Astrocyte (in vitro differentiated cells and primary cell): Measurements from ENCODE around the gene KCTD21.

ENCODE experiments used
- EZH2 ChIP-seq: IDR thresholded peaks from 2 replicates; pipeline ENCODE4 v1.6.1; 2012; ENCODE audit warnings: mild to moderate bottlenecking, low read length, inconsistent platforms; ENCODE audit not compliant: insufficient read depth
- TF ChIP-seq, protein P1 (sequence below): IDR thresholded peaks from 2 replicates; pipeline ENCODE4 v1.5.1; 2011; ENCODE audit warnings: low read depth, mild to moderate bottlenecking, inconsistent platforms, low read length, moderate library complexity; ENCODE audit not compliant: insufficient read depth

DNA sequence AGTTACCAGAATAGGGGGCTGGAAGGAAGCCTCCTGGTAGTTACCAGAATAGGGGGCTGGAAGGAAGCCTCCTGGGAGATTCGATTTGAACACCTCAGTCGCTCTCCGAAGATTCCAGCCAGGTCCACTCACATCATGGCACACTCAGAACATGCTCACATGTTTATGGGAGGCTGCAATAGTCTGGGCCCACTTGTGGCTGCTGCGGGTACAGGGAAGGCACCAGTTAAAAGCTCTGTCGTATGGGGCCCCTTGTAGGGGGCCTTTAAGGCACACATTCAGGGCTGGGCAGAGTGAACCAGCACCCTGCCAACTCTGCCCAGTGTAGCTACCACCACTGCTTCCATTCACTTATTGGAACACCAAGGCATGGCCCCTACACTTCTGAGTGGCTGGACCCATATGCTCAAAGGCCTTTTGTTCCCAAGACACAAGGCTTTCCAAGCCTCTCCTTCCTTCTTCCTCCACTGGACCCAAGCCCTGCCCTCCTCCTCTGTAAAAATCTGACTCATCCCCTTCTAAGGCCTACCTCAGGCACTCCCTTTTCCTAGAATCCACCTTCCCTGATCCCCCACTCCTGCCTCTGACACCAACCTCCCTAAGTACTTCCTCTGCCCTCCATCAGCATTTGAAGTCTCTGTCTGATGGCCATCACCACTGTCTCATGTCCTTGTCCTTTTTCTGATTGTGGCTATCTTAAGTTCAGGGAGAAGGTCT is 28.3 kb upstream of the KCTD21 start:
- TF ChIP-seq, protein P1, sequence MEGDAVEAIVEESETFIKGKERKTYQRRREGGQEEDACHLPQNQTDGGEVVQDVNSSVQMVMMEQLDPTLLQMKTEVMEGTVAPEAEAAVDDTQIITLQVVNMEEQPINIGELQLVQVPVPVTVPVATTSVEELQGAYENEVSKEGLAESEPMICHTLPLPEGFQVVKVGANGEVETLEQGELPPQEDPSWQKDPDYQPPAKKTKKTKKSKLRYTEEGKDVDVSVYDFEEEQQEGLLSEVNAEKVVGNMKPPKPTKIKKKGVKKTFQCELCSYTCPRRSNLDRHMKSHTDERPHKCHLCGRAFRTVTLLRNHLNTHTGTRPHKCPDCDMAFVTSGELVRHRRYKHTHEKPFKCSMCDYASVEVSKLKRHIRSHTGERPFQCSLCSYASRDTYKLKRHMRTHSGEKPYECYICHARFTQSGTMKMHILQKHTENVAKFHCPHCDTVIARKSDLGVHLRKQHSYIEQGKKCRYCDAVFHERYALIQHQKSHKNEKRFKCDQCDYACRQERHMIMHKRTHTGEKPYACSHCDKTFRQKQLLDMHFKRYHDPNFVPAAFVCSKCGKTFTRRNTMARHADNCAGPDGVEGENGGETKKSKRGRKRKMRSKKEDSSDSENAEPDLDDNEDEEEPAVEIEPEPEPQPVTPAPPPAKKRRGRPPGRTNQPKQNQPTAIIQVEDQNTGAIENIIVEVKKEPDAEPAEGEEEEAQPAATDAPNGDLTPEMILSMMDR = no peak
- TF ChIP-seq EZH2 = no peak
